ENCODE measurements around the gene TBX21. TPM values are rescaled to one million over a fixed set of nuclear protein-coding genes. Genes with fewer than 3 reads are reported as not detected.

Gene TBX21
- total RNA-seq, 1 donor from 2014 or later, result not detected

DNA sequence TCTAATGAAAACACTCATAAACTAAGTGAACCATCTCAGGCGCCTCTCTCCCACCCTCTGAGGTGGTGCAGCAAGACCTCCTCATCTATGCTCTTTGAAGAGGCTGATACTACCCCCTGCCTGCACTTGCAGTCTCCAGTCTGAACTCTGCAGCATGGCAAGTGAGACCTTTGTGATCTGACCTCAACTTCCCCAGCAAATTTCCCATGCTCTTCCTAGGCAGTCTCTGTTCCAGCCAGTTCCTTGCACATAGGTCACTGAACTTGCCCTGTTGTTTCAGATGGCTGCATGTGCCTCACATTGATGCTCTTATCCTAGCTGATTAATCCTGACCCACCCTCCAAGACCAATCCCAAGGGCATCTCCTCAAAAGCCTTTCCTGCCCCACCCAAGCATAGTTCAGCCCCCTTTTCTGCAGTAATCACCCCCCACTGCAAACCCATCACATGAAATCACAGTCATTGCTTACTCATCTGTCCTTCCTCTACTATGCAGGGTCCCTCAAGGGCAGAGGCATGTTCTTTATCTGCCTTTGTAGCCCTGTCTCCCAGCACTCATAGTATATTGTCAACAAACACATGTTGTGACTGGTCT is 42.0 kb downstream of the TBX21 start:
- no peak for DNase-seq

DNA sequence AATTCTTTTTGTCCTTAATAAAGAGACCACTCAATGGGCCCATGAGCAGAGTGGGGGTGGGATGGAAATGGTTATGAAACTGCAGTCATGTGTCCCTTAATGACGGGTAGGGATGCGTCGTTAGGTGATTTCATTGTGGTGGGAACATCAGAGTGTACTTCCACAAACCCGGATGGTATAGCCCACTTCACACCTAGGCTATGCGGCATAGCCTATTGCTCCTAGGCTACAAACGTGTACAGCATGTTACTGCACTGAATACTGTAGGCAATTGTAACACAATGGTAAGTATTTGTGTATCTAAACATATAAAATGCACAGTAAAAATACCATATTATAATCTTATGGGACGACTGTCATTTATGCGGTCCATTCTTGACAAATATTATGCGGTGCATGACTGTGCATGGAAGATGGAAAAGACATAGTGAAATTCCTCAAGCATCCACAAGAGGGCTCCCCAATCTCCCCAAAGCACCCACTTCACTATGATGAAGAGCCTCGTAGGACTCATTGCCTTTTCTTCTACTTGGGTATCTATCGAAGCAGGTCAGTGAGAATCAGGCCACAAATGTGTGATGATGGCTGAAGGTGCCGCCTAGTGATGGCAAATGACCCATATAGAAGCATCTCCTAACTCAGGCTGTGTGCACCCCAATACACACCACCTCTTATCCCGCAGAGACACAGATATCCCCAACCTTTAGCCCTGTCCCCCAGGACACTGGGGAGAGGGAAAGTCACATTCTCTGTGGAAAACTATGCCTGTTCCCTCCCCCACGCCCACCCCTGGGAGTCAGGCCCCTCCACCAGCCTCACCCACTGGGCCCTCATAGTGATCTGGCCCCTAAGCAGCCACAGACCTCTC is 43.5 kb downstream of the TBX21 start:
- peak; percentile 39 for DNase-seq

DNA sequence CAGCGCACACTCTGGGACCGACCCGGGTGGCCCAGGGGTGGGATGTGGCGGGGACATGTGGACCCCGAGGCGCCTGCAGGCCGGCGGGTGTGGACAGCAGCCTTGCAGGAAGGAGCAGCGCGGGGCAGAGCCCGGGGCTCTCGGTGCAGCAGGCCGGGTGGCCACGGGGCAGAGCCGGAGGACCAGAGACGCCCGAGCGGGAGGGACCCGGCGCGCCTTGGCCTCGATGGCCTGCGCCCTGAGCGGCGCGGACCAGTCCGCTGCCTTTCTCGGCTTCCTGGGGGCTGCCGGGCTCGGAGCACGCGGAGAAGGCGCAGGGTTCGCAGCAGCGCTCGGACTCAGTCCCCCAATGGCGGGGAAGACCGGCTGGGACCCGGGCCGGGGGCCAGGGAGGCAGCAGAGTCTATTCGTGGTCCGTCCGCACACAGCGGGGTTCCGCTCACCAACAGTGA is 45.2 kb downstream of the TBX21 start:
- no peak for DNase-seq

DNA sequence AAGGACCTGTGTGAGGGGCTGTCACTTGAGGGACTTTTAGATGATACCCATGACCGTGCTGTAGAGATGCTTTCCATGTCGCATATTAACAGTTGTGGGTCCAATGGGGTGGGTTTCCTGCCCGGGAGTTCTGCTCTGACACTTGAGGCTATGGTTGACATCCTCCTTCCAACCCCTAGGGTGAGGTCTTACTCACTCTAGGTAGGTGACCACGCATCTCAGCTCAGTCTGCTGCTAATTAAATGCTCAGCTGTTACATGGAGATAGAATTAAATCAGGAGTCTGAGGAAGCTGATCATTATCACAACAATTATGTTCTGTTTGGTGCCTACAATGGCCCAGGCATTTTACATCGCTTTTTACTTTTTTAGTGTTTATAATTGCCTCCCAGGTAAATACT is 48.4 kb downstream of the TBX21 start:
- no peak for DNase-seq

DNA sequence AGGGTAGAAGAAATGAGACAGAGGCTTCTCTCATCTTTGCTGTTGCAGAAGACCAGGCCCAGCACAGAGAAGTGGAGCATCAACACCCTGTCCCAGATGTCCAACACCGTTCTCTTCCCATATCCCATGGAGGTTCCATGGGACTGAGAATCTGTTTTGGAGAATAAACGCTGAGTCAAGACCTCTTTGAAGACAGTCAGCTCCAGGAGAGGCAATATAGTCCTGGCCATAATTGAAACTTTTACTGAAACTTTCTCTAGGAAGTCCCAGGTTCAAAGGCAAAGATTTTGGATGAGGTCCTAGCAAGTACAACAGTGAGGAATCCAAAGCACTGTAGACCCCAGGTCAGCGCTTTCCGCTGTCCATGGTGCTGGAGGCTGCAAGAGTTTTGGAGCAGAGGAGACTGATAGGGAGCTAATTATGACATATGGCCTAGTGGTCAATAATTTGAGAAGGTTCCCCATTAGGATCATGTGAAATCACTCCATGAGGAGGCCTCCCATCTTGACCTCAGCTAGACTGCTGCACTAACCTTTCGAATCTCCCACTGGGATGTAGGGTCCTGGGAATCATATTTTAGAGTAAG is 52.6 kb downstream of the TBX21 start:
- peak; percentile 73 for DNase-seq

DNA sequence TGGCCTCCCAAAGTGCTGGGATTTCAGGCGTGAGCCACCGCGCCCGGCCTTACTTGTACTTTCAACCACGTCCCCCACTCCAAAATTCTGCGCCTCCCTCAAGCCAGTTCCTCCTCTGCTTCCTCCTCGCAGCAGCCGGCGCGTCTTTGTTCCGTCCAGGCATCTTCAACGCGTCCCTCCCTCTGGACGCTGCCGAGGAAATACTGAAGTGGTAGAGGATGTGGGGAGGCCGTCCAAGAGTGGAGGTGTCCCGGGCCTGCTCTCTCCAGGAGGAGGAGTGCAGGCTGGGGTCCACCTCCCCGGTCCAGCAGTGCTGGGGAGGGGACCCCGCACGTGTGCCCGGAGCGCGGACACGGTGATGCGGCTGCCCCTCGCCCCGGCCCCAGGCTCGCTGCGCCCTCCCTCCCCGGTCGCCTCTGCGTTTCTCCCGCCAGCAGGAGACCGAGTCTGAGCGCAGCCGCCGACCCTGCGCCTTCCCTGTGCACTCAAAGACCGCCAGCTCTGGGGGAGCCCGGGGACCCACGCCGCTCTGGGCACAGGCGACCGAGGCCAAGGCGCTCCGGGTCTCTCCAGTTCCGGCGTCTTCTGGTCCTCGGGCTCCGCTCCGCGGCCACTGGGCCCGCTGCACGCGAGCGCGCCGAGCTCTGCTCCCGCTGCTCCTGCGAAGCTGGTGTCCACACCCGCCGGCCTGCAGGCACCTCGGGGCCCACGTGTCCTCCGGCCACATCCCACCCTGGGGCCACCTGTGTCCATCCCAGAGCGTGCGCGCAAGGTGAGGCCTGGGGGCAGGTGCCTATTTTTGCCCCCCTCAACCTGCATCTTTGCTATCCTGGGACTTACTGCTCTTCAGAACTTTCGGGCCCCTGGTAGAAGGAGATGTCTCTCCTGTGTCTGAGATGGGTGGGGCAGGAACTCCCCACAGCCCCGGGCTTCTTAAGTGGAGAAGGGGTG is 56.9 kb downstream of the TBX21 start:
- peak; percentile 40 for DNase-seq

DNA sequence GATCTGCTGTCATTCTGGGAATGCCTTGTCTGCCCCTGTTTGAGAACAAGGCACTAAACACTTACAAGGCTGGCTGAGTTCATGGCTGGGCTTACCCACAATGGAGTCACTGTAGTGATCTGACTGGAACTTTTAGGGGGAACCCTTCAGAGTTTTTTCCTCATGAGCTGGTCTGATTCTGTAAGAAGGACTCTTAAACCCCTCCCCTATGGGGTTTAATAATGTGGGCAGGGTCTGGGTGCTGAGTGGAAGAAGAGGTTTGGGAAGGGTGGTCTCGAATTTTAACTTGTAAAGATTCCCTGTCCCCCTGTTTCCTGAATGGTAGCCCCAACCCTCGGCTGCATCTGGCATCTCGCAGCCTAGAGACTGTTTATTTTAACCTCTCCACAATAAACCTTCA is 58.0 kb downstream of the TBX21 start:
- no peak for DNase-seq

DNA sequence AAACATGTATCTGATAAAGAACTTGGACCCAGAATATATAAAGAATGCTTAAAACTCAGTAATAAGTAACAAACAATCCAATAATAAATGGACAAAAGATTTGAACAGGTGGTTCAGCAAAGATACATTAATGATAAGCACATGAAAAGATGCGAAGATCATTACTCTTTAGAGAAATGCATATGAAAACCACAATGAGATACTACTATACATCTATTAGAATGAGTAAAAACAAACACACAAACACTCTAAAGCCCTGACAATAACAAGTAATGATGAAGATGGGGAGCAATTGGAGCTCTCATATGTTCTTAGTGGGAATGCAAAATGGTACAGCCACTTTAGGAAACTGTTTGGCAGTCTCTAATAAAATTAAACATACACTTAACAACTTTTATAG is 59.4 kb downstream of the TBX21 start:
- DNase-seq, result no peak

DNA sequence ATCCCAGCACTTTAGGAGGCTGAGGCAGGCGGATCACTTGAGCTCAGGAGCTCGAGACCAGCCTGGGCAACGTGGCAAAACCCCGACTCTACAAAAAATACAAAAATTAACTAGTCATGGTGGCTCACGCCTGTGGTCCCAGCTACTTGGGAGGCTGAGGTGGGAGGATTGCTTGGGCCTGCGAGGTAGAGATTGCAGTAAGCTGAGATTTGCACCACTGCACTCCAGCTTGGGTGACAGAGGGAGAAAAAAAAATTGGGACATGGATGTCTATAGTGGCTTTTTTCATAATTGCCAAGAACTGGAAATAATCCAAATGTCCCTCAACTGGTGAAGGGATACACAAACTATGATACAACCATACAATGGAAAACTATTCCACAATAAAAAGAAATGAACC is 59.9 kb downstream of the TBX21 start:
- no peak for DNase-seq

Other genes starting within 250 kb of the TBX21 start
- gene NPEPPS, start 202.1 kb upstream of the TBX21 start, total RNA-seq, result 183 TPM
- 174 TPM for gene KPNB1, start 83.3 kb upstream of the TBX21 start, total RNA-seq
- gene TBKBP1, start 39.1 kb upstream of the TBX21 start, total RNA-seq, result 11.4 TPM
- 5.9 TPM for gene OSBPL7, start 88.6 kb downstream of the TBX21 start, total RNA-seq
- 16.1 TPM for gene MRPL10, start 98.3 kb downstream of the TBX21 start, total RNA-seq
- gene LRRC46, start 98.4 kb downstream of the TBX21 start, total RNA-seq, result not detected
- 26.8 TPM for gene SCRN2, start 108.0 kb downstream of the TBX21 start, total RNA-seq
- gene SP6, start 117.9 kb downstream of the TBX21 start, total RNA-seq, result 0.82 TPM
- 2.4 TPM for gene SP2, start 163.0 kb downstream of the TBX21 start, total RNA-seq
- 20.4 TPM for gene PNPO, start 208.3 kb downstream of the TBX21 start, total RNA-seq
- gene PRR15L, start 224.6 kb downstream of the TBX21 start, total RNA-seq, result 4.9 TPM
- gene CDK5RAP3, start 237.9 kb downstream of the TBX21 start, total RNA-seq, result 76.5 TPM